Stomach (tissue), 4 donors: ENCODE data around the gene NAT8.

Experiments
- POLR2A ChIP-seq, 4 donors: fragments of 450-650 bp; IDR thresholded peaks; one replicate each; pipeline ENCODE4 v1.6.1; 2016; ENCODE audit warnings: antibody characterized with exemption in 4 of 4, control low read depth in 2 of 4, mild to moderate bottlenecking in 1 of 4, moderate library complexity in 1 of 4
- POLR2AphosphoS5 ChIP-seq, 3 donors: sonication (generic); formaldehyde crosslinking; IDR thresholded peaks; one replicate each; pipeline ENCODE4 v1.6.1; 2016; ENCODE audit warnings: antibody characterized with exemption in 3 of 3
- TF ChIP-seq, protein P1 (sequence below), 7 experiments: fragments of 450-650 bp in 4 of 7; fragments of 200-600 bp in 3 of 7; sonication (generic) in 3 of 7; IDR thresholded peaks; one replicate each; pipeline ENCODE4 v1.5.1; 2016 to 2019; ENCODE audit warnings: antibody characterized with exemption in 7 of 7, control low read depth in 2 of 7, mild to moderate bottlenecking in 1 of 7

- TF ChIP-seq, protein P1, sequence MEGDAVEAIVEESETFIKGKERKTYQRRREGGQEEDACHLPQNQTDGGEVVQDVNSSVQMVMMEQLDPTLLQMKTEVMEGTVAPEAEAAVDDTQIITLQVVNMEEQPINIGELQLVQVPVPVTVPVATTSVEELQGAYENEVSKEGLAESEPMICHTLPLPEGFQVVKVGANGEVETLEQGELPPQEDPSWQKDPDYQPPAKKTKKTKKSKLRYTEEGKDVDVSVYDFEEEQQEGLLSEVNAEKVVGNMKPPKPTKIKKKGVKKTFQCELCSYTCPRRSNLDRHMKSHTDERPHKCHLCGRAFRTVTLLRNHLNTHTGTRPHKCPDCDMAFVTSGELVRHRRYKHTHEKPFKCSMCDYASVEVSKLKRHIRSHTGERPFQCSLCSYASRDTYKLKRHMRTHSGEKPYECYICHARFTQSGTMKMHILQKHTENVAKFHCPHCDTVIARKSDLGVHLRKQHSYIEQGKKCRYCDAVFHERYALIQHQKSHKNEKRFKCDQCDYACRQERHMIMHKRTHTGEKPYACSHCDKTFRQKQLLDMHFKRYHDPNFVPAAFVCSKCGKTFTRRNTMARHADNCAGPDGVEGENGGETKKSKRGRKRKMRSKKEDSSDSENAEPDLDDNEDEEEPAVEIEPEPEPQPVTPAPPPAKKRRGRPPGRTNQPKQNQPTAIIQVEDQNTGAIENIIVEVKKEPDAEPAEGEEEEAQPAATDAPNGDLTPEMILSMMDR (IDR thresholded peaks at IDR 0.05), result no peak
- TF ChIP-seq POLR2A (IDR thresholded peaks at IDR 0.05) (no peak), POLR2AphosphoS5 (IDR thresholded peaks at IDR 0.05) (no peak)
These were observed 27.2 kb downstream of the NAT8 start for GRCh38 chr2:73614997-73615396.
